HCT116 (cell line): ENCODE data around the gene PRAMEF7.
"Not testable (repeated sequence)": the region's sequence is repeated elsewhere in the genome, so short reads cannot be mapped to it uniquely, and the experiment has no call there.

ENCODE experiments used
- CEBPB ChIP-seq: IDR thresholded peaks from 2 replicates; pipeline ENCODE4 v1.6.1; 2012; ENCODE audit warnings: low read depth
- EZH2 ChIP-seq: fragments of 200-600 bp; sonication (generic); IDR thresholded peaks from 2 replicates; pipeline ENCODE4 v1.6.1; 2017; ENCODE audit warnings: antibody characterized with exemption, mixed run types
- EZH2phosphoT487 ChIP-seq: fragments of 200-600 bp; IDR thresholded peaks from 2 replicates; pipeline ENCODE4 v1.6.1; 2018; ENCODE audit warnings: antibody characterized with exemption, borderline replicate concordance
- JUND ChIP-seq: IDR thresholded peaks from 2 replicates; pipeline ENCODE4 v1.6.1; 2012
- POLR2A ChIP-seq: IDR thresholded peaks from 2 replicates; pipeline ENCODE4 v1.7.0; 2011; ENCODE audit warnings: borderline replicate concordance; ENCODE audit not compliant: insufficient read depth, insufficient read length; ENCODE audit errors: extremely low read depth
- TCF7L2 ChIP-seq: IDR thresholded peaks from 2 replicates; pipeline ENCODE4 v1.7.0; 2011; ENCODE audit warnings: borderline replicate concordance, inconsistent platforms; ENCODE audit not compliant: insufficient read depth, insufficient read length; ENCODE audit errors: extremely low read depth
- ZBTB33 ChIP-seq: IDR thresholded peaks from 2 replicates; pipeline ENCODE4 v1.6.1; 2011; ENCODE audit warnings: mild to moderate bottlenecking, low read length, moderate library complexity; ENCODE audit not compliant: insufficient replicate concordance; ENCODE audit errors: extremely low read depth
- TF ChIP-seq, protein P1 (sequence below), 3 experiments: fragments of 200-600 bp in 1 of 3; sonication (generic) in 1 of 3; IDR thresholded peaks in 2 of 3; conservative IDR thresholded peaks in 1 of 3; 2 replicates each; pipeline ENCODE4 v1.5.1; 2012 to 2017; ENCODE audit warnings: low read depth in 2 of 3, low read length in 2 of 3, antibody characterized with exemption in 1 of 3, borderline replicate concordance in 1 of 3, control low read depth in 1 of 3, mild to moderate bottlenecking in 1 of 3, mixed read lengths in 1 of 3, mixed run types in 1 of 3, moderate library complexity in 1 of 3; ENCODE audit not compliant: insufficient read depth in 1 of 3
- TF ChIP-seq, protein P2 (sequence below): IDR thresholded peaks from 2 replicates; pipeline ENCODE4 v1.6.1; 2012; ENCODE audit warnings: low read depth

GRCh38 chr1:12878453-12878852 lies 38.0 kb upstream of the PRAMEF7 start:
- TF ChIP-seq, protein P1, sequence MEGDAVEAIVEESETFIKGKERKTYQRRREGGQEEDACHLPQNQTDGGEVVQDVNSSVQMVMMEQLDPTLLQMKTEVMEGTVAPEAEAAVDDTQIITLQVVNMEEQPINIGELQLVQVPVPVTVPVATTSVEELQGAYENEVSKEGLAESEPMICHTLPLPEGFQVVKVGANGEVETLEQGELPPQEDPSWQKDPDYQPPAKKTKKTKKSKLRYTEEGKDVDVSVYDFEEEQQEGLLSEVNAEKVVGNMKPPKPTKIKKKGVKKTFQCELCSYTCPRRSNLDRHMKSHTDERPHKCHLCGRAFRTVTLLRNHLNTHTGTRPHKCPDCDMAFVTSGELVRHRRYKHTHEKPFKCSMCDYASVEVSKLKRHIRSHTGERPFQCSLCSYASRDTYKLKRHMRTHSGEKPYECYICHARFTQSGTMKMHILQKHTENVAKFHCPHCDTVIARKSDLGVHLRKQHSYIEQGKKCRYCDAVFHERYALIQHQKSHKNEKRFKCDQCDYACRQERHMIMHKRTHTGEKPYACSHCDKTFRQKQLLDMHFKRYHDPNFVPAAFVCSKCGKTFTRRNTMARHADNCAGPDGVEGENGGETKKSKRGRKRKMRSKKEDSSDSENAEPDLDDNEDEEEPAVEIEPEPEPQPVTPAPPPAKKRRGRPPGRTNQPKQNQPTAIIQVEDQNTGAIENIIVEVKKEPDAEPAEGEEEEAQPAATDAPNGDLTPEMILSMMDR (IDR thresholded peaks at IDR 0.05 in 2 of 3, conservative IDR thresholded peaks at IDR 0.05 in 1 of 3; ENCODE audit: borderline replicate concordance in 1 of 3, insufficient read depth in 1 of 3, low read depth in 2 of 3, low read length in 2 of 3) = not testable (repeated sequence)
- not testable (repeated sequence) for TF ChIP-seq ZBTB33, EZH2, EZH2phosphoT487, CEBPB, TCF7L2, JUND, POLR2A
- TF ChIP-seq, protein P2, sequence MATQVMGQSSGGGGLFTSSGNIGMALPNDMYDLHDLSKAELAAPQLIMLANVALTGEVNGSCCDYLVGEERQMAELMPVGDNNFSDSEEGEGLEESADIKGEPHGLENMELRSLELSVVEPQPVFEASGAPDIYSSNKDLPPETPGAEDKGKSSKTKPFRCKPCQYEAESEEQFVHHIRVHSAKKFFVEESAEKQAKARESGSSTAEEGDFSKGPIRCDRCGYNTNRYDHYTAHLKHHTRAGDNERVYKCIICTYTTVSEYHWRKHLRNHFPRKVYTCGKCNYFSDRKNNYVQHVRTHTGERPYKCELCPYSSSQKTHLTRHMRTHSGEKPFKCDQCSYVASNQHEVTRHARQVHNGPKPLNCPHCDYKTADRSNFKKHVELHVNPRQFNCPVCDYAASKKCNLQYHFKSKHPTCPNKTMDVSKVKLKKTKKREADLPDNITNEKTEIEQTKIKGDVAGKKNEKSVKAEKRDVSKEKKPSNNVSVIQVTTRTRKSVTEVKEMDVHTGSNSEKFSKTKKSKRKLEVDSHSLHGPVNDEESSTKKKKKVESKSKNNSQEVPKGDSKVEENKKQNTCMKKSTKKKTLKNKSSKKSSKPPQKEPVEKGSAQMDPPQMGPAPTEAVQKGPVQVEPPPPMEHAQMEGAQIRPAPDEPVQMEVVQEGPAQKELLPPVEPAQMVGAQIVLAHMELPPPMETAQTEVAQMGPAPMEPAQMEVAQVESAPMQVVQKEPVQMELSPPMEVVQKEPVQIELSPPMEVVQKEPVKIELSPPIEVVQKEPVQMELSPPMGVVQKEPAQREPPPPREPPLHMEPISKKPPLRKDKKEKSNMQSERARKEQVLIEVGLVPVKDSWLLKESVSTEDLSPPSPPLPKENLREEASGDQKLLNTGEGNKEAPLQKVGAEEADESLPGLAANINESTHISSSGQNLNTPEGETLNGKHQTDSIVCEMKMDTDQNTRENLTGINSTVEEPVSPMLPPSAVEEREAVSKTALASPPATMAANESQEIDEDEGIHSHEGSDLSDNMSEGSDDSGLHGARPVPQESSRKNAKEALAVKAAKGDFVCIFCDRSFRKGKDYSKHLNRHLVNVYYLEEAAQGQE = not testable (repeated sequence)
